K562 (cell line): ENCODE measurements around the gene LST1. TPM values are rescaled to one million over a fixed set of nuclear protein-coding genes. Genes with fewer than 3 reads are reported as not detected.
A peak's percentile ranks its signal among the peaks of the same experiment; 100 is the strongest.

Experiments
- ATF7 ChIP-seq: fragments of 450-650 bp; IDR thresholded peaks from 2 replicates; pipeline ENCODE4 v1.7.1; 2014; ENCODE audit warnings: mild to moderate bottlenecking, moderate library complexity
- FIP1L1 ChIP-seq: fragments of 200-400 bp; formaldehyde crosslinking; IDR thresholded peaks from 2 replicates; pipeline ENCODE4 v1.6.1; 2018; ENCODE audit warnings: mild to moderate bottlenecking, low read depth, low read length; ENCODE audit not compliant: poor library complexity, severe bottlenecking
- NFIX ChIP-seq: fragments of 250-450 bp; sonication (Bioruptor Pico); IDR thresholded peaks from 2 replicates; pipeline ENCODE4 v1.4.0; 2020; ENCODE audit warnings: low read depth, mild to moderate bottlenecking, moderate library complexity
- PATZ1 ChIP-seq: fragments of 250-450 bp; sonication (Bioruptor Pico); IDR thresholded peaks from 2 replicates; pipeline ENCODE4 v1.5.0; 2020; ENCODE audit warnings: mild to moderate bottlenecking, borderline replicate concordance
- SMARCA4 ChIP-seq: fragments of 450-650 bp; IDR thresholded peaks from 2 replicates; pipeline ENCODE4 v1.6.1; 2016
- ZNF740 ChIP-seq, 3 experiments: fragments of 200-800 bp in 1 of 3; sonication (Bioruptor generic) in 1 of 3; sonication (generic) in 1 of 3; formaldehyde crosslinking in 1 of 3; IDR thresholded peaks; 2 replicates each; pipeline versions ENCODE4 v1.6.1 to v1.8.0; 2016 to 2022; ENCODE audit warnings: mild to moderate bottlenecking in 2 of 3, missing compliant biosample characterization in 2 of 3, missing genetic modification characterization in 2 of 3, missing genetic modification reagents in 1 of 3
- polyA plus RNA-seq, 8 experiments: library from polyadenylated mRNA; depleted of rRNA in 4 of 8; stranded (reverse) in 5 of 8; unstranded in 3 of 8; fragments of >200 nt; fragmentation: Nextera tagmentation in 2 of 8; fragmentation: Illumina TruSeq in 1 of 8; extraction: Ambion mirVana in 2 of 8; extraction: Trizol in 1 of 8; gene quantifications; 2 replicates each; pipeline versions ENCODE4 v1.2.1 to v1.2.3, GENCODE V29; 2011 to 2014; ENCODE audit warnings: inconsistent platforms in 1 of 8, missing spikeins in 1 of 8
- total RNA-seq, 7 experiments: library from RNA; depleted of rRNA in 6 of 7; stranded (reverse); fragments of >200 nt in 6 of 7; fragmentation: Illumina TruSeq in 2 of 7; extraction: Trizol in 2 of 7; gene quantifications; 2 replicates each; pipeline versions ENCODE4 v1.2.1 to v1.2.3, GENCODE V29; 2011 to 2021; ENCODE audit warnings: low replicate concordance in 1 of 7
- TF ChIP-seq, protein P1 (sequence below): sonication (generic); formaldehyde crosslinking; IDR thresholded peaks from 2 replicates; pipeline ENCODE4 v1.4.0; 2020; ENCODE audit warnings: mild to moderate bottlenecking, missing genetic modification reagents

The LST1 gene
- total and polyA plus RNA-seq, 9 of the 15 experiments (the other 6 are each of a cell fraction or from before 2014, with no cell fraction given) = 0.82 to 7.8 (median 1.7) TPM

- TF ChIP-seq ZNF740 (CRISPR knock-in tag; IDR thresholded peaks at IDR 0.05) (peak; percentile 62; the same call in 1 of the 2 replicates), ZNF740 (tag; IDR thresholded peaks at IDR 0.05) (no peak), NFIX (CRISPR knock-in tag) (no peak), SMARCA4 (peak; percentile 61), FIP1L1 (no peak), PATZ1 (CRISPR knock-in tag) (peak; percentile 86; the same call in 1 of the 2 replicates), ATF7 (peak; percentile 43; the same call in 1 of the 2 replicates)
- TF ChIP-seq, protein P1, sequence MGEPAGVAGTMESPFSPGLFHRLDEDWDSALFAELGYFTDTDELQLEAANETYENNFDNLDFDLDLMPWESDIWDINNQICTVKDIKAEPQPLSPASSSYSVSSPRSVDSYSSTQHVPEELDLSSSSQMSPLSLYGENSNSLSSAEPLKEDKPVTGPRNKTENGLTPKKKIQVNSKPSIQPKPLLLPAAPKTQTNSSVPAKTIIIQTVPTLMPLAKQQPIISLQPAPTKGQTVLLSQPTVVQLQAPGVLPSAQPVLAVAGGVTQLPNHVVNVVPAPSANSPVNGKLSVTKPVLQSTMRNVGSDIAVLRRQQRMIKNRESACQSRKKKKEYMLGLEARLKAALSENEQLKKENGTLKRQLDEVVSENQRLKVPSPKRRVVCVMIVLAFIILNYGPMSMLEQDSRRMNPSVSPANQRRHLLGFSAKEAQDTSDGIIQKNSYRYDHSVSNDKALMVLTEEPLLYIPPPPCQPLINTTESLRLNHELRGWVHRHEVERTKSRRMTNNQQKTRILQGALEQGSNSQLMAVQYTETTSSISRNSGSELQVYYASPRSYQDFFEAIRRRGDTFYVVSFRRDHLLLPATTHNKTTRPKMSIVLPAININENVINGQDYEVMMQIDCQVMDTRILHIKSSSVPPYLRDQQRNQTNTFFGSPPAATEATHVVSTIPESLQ (CRISPR knock-in tag) = 0 out of 2 replicates have a peak, but pooled peaks have one; percentile 30
Measured at GRCh38 chr6:31558631-31559500, 27.2 kb upstream of the LST1 start (continued).
